ENCODE results near the gene PRSS2. TPM values are rescaled to one million over a fixed set of nuclear protein-coding genes. Genes with fewer than 3 reads are reported as not detected.

Gene PRSS2
- total and polyA plus RNA-seq, 2 donors (not counting 1 experiment from before 2014, with no cell fraction given), result not detected

DNA sequence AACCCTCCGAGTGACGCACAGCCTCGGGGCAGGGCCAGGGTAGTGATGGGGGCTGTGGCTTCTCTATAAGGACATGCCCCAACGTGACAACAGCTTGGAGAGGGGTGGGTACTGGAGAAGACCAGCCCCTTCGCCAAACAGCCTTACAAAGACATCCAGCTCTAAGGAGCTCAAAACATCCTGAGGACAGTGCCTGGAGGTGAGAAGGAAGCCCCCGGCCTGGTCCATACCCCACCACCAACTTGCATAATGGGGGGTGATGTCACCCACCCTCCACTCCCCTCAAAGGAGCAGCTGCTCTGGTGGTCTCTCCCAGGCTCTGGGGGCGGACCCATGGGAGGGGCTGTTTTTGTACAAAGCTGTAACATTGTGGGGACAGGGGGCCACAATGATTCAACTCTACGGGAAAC, 15.1 kb downstream of the PRSS2 start:
- Histone ChIP-seq H3K9me3 (ENCODE audit: control insufficient read depth, insufficient read depth, low read depth, low read length) (no peaks in the 10 kb centered on the region), H3K4me1 (ENCODE audit: control insufficient read depth, extremely low read depth, insufficient read depth, low read length) (no peaks in the 10 kb centered on the region), H4K20me1 (ENCODE audit: control insufficient read depth, extremely low read depth, insufficient read depth, low read length) (no peaks in the 10 kb centered on the region), H3K36me3 (ENCODE audit: control insufficient read depth, insufficient read depth, low read length) (no peaks in the 10 kb centered on the region), H3K27ac (ENCODE audit: insufficient read depth, low read length) (no peak overlapping the region), H3K79me2 (ENCODE audit: control insufficient read depth, insufficient read depth, low read length) (no peaks in the 10 kb centered on the region), H3K27me3 (ENCODE audit: control insufficient read depth, insufficient read depth, low read length) (peaks cover 8% of the 10 kb centered on the region), H3K4me2 (ENCODE audit: extremely low read depth, insufficient read depth, low read length) (no peak overlapping the region), H3K4me3 (replicated peaks in 1 of 4; ENCODE audit: control extremely low read depth in 1 of 4, insufficient read depth in 1 of 4, low read depth in 3 of 4, low read length in 4 of 4) (no peak overlapping the region), H2AFZ (ENCODE audit: low read length) (no peak overlapping the region), H3K9ac (ENCODE audit: insufficient read depth, low read length) (no peak overlapping the region)
- TF ChIP-seq, protein P1, sequence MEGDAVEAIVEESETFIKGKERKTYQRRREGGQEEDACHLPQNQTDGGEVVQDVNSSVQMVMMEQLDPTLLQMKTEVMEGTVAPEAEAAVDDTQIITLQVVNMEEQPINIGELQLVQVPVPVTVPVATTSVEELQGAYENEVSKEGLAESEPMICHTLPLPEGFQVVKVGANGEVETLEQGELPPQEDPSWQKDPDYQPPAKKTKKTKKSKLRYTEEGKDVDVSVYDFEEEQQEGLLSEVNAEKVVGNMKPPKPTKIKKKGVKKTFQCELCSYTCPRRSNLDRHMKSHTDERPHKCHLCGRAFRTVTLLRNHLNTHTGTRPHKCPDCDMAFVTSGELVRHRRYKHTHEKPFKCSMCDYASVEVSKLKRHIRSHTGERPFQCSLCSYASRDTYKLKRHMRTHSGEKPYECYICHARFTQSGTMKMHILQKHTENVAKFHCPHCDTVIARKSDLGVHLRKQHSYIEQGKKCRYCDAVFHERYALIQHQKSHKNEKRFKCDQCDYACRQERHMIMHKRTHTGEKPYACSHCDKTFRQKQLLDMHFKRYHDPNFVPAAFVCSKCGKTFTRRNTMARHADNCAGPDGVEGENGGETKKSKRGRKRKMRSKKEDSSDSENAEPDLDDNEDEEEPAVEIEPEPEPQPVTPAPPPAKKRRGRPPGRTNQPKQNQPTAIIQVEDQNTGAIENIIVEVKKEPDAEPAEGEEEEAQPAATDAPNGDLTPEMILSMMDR (conservative IDR thresholded peaks at IDR 0.05 in 1 of 2, IDR thresholded peaks at IDR 0.05 in 1 of 2; ENCODE audit: low read depth in 1 of 2, low read length in 2 of 2), result no peak
- no peak for TF ChIP-seq EZH2 (IDR thresholded peaks at IDR 0.05; ENCODE audit: low read length, missing control alignments)
- no peak for DNase-seq (ENCODE audit: low read depth in 2 of 2)

- H3K4me1 ChIP-seq (ENCODE audit: control insufficient read depth, extremely low read depth, insufficient read depth, low read length), result no peaks in the 10 kb centered on the region
- peaks cover 8% of the 10 kb centered on the region for H3K27me3 ChIP-seq (ENCODE audit: control insufficient read depth, insufficient read depth, low read length)
- no peak overlapping the region for H3K9ac ChIP-seq (ENCODE audit: insufficient read depth, low read length)
- no peaks in the 10 kb centered on the region for H3K79me2 ChIP-seq (ENCODE audit: control insufficient read depth, insufficient read depth, low read length)
- no peaks in the 10 kb centered on the region for H4K20me1 ChIP-seq (ENCODE audit: control insufficient read depth, extremely low read depth, insufficient read depth, low read length)
- no peaks in the 10 kb centered on the region for H3K36me3 ChIP-seq (ENCODE audit: control insufficient read depth, insufficient read depth, low read length)
- TF ChIP-seq EZH2 (IDR thresholded peaks at IDR 0.05; ENCODE audit: low read length, missing control alignments), result no peak
- TF ChIP-seq, protein P1 (conservative IDR thresholded peaks at IDR 0.05 in 1 of 2, IDR thresholded peaks at IDR 0.05 in 1 of 2; ENCODE audit: low read depth in 1 of 2, low read length in 2 of 2), result no peak
- no peak overlapping the region for H3K4me3 ChIP-seq (replicated peaks in 1 of 4; ENCODE audit: control extremely low read depth in 1 of 4, insufficient read depth in 1 of 4, low read depth in 3 of 4, low read length in 4 of 4)
- no peaks in the 10 kb centered on the region for H3K9me3 ChIP-seq (ENCODE audit: control insufficient read depth, insufficient read depth, low read depth, low read length)
- no peak overlapping the region for H2AFZ ChIP-seq (ENCODE audit: low read length)
- no peak overlapping the region for H3K4me2 ChIP-seq (ENCODE audit: extremely low read depth, insufficient read depth, low read length)
- no peak overlapping the region for H3K27ac ChIP-seq (ENCODE audit: insufficient read depth, low read length)
- no peak for DNase-seq (ENCODE audit: low read depth in 2 of 2)
These were observed 16.4 kb downstream of the PRSS2 start for GRCh38 chr7:142787034-142787768.

- H3K9me3 ChIP-seq (ENCODE audit: control insufficient read depth, insufficient read depth, low read depth, low read length), result no peaks in the 10 kb centered on the region
- H3K36me3 ChIP-seq (ENCODE audit: control insufficient read depth, insufficient read depth, low read length), result no peaks in the 10 kb centered on the region
- no peak overlapping the region for H3K4me2 ChIP-seq (ENCODE audit: extremely low read depth, insufficient read depth, low read length)
- peaks cover 12% of the 10 kb centered on the region for H3K27me3 ChIP-seq (ENCODE audit: control insufficient read depth, insufficient read depth, low read length)
- no peak overlapping the region for H3K9ac ChIP-seq (ENCODE audit: insufficient read depth, low read length)
- no peak for TF ChIP-seq EZH2 (IDR thresholded peaks at IDR 0.05; ENCODE audit: low read length, missing control alignments)
- TF ChIP-seq, protein P1 (conservative IDR thresholded peaks at IDR 0.05 in 1 of 2, IDR thresholded peaks at IDR 0.05 in 1 of 2; ENCODE audit: low read depth in 1 of 2, low read length in 2 of 2), result no peak
- H3K4me1 ChIP-seq (ENCODE audit: control insufficient read depth, extremely low read depth, insufficient read depth, low read length), result no peaks in the 10 kb centered on the region
- H3K4me3 ChIP-seq (replicated peaks in 1 of 4; ENCODE audit: control extremely low read depth in 1 of 4, insufficient read depth in 1 of 4, low read depth in 3 of 4, low read length in 4 of 4), result no peak overlapping the region
- no peak overlapping the region for H2AFZ ChIP-seq (ENCODE audit: low read length)
- no peak for DNase-seq (ENCODE audit: low read depth in 2 of 2)
- H4K20me1 ChIP-seq (ENCODE audit: control insufficient read depth, extremely low read depth, insufficient read depth, low read length), result no peaks in the 10 kb centered on the region
- no peak overlapping the region for H3K27ac ChIP-seq (ENCODE audit: insufficient read depth, low read length)
- no peaks in the 10 kb centered on the region for H3K79me2 ChIP-seq (ENCODE audit: control insufficient read depth, insufficient read depth, low read length)
These were observed 17.0 kb downstream of the PRSS2 start for GRCh38 chr7:142787783-142788182.
